GOT3 (cell line): ENCODE measurements around the gene BUD13.
"Not testable (repeated sequence)": the region's sequence is repeated elsewhere in the genome, so short reads cannot be mapped to it uniquely, and the experiment has no call there.

Source experiments
- DNase-seq: peaks from one replicate; lab custom pipeline; 2025; ENCODE audit warnings: mixed read lengths; lab: John Stamatoyannopoulos, UW

BUD13 gene

GRCh38 chr11:116772443-116773202 lies at the start of gene BUD13:
Gene BUD13 (minus strand): TSS chr11:116772987. CDS start chr11:116772964, 23 bp downstream.
- peak; percentile 54 for DNase-seq

DNA sequence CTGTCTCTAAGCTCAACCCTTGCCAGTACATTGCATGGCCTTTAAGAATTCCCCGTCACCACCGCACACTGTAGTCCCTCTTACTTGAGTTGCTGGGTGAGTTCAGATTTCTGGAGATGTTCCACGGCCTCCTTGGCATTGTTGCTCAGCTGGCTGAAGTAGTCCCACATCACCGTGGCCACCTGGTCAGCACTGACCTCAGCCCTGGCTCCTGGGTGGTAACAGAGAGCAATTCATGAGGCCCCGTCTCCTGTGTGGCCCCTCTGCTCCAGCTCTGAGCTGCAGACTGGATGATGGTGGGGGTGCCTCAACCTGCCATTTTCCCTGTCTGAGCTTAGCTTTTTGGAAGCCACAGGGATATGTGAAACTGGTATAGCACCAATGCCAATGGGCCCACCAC lies 49.8 kb upstream of the BUD13 start:
- no peak for DNase-seq

- DNase-seq: no peak
These were observed 48.5 kb upstream of the BUD13 start for GRCh38 chr11:116821050-116821918.

DNA sequence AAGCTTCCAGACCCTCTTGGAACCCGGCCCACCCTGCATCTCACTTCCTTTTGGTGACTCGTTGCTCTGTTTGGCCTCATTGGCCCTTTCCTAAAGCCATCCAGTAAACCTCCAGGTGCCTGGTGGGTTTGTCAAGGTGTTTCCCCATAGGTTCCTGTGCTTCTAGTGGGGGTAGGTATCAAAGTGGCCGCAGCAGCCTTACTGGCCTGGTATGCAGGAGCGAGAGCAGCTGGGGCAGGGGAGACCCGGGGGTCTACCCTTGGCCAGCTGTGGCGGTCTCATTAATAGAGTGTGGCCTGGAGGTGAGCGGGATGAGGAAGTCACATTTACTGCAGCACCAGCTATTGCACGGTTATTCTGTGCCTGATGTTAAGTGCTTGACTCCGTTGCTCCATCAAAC lies 46.3 kb upstream of the BUD13 start:
- DNase-seq: no peak

DNA sequence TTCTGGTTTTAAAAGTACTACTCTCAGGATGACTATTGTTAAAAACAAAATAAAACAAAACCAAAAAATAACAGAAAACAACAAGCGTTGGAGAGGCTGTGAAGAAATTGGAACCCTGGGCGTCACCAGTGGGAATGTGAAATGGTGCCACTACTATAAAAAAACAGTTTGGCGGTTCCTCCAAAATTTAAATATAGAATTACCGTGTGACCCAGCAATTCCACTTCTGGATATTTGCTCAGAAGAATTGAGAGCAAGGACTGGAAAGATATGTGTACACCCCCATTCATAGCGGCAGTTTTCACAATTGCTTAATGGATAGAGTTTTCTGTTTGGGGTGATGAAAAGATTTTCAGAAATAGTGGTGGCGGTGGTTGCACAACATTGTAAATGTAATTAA lies 41.7 kb upstream of the BUD13 start:
- DNase-seq: no peak

DNA sequence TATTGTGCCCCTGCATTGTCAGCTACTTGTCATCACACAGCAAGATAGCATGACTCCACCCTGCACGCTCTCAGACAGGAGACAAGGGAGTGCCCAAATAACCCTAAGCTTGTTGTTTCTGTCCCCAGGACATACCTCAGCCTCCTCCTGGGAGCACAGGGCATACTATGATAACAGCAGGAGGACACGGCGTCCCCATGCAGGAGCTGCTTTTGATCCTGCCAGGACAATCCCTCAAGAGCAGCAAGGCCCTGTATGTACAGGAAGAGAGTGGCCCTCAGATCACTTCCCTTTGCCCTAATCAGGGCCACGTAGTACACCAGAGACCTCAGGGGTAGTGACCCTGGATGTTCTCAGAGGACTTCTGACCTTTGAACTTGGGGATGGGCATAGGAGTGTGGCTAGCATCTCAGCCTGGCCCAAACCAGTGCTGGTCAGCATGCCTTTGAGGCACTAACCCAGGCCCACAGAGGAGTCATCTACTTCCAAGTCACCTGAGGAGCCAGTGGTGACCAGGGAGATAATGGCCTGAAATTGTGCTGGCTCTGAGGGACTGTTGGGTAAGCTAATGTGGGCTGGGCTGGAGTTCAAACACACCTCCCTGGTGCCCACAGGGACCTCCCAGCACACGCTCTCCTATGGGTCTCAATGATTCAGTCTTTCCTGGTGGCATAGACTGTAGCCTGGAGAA lies 41.1 kb upstream of the BUD13 start:
- DNase-seq: no peak

- no peak for DNase-seq
These were observed 40.4 kb upstream of the BUD13 start for GRCh38 chr11:116813170-116813569.

DNA sequence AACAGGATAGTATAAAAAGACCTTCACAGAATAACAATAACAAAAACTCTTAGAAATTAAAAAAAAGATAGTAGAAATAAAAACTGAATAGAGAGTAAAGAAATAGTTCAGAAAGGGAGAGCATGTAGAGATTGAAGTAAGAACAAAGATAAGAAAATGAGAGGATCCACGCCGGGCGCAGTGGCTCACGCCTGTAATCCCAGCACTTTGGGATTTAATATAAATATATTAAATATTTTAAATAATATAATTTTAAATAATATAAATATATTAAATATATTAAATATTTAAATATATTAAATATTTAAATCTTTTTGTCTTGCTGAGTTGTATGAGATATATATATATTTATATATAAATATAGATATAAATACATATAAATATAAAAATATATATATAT lies 39.3 kb upstream of the BUD13 start:
- no peak for DNase-seq

DNA sequence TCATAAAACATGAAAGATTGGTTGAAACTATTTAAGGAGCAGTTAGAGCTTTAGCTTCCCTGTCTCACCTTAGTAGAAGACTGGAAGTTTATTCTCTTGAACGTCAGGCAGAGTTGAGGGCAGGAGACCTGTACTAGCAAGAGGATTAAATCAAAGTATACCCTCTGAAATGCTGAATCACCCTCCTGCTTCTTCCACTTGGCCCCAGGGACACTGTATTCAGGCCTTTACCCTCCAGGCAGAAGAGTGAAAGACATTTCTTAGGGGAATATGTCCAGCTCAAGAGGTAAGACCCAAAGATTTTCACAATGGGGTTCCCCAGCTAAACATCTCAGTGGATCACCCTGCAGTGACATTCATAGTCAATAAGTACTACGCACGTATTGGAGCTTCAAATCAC lies 38.4 kb upstream of the BUD13 start:
- no peak for DNase-seq

DNA sequence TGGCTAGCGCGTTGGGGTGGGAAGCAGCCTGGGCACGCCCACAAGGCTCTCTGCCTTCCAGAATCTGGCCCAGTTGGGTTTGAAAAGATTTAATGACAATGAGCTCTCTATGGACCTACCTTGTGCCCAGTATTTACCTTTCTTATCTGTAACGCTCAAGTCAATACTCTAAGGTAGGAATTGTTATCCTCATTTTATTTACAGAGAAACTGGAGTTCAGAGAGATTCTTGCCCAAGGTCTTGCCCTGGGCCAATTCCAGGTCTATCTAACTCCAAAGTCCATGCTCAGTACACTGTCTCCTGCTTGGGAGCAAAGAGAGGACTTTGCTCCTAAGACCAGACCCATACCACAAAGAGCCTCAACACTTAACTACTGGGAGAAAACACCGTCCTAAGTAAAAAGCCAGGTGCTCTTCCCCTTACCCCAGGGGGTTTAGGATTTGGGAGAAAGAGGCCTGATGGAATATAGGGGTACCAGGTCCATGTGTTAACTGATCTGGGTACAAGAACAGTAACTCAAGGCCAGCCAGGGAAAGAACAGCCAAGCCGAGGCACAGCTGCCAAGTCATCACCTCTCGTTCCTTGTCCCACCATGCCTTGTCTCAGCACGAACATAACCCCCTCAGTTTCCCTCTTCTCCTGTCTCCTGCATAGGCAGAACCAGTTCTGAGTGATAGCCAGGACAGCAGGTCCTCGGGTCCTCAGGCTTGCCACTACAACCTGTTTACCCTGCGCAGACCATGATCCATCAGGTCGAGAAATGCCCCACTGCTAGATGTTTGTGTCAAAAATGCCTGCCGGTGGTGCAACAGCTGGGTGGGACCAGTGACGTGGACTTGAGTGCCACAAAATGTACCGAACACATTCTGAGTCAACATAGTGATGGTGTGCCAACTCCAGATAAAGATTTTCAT lies 35.7 kb upstream of the BUD13 start:
- no peak for DNase-seq

GRCh38 chr11:116807601-116808261 lies 34.9 kb upstream of the BUD13 start:
- no peak for DNase-seq

- DNase-seq: no peak
These were observed 31.2 kb upstream of the BUD13 start for GRCh38 chr11:116804001-116804400.

DNA sequence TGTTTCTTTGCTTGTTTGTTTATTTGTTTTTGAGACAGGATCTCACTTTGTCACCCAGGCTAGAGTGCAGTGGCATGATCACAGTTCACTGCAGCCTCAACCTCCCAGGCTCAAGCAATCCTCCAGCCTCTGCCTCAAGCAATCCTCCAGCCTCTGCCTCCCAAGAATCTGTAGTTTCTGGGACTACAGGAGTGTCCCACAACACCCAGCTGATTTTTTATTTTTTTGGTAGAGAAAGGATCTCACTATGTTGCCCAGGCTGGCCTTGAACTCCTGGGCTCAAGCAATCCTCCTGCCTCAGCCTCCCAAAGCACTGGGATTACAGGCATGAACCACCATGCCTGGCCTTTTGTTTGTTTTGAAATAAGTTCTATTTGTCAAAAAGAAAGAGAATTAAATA lies 28.9 kb upstream of the BUD13 start:
- not testable (repeated sequence) for DNase-seq

GRCh38 chr11:116800610-116801009 lies 27.8 kb upstream of the BUD13 start:
- DNase-seq: no peak

DNA sequence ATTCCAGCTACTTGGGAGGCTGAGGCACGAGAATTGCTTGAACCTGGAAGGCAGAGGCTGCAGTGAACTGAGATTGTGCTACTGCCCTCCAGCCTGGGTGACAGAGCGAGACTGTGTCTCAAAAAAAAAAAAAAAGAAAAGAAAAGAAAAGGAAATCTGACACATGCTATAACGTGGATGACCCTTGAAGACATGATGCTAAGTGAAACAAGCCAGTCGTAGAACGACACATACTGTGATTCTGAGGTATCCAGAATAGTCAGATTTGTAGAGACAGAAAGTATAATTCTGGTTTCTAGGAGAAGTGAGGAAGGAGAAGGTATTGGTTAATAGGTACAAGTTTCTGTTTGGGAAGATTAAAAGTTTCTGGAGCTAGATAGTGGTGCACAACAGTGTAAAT lies 25.6 kb upstream of the BUD13 start:
- DNase-seq: no peak

DNA sequence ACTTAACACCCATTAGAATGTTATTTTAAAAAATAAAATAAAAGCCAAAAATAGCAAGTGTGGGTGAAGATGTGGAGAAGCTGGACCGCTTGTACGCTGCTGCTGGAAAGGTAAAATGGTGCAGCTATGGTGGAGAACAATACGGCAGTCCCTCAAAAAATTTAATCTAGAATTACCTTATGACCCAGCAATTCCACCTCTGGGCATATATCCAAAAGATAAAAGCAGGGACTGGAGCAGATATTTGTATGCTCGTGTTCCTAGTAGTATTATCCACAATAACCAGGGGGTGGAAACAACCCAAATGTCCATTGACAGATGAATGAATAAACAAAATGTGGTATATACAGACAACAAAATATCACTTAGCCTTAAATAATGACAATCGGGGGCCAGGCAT lies 25.0 kb upstream of the BUD13 start:
- no peak for DNase-seq

DNA sequence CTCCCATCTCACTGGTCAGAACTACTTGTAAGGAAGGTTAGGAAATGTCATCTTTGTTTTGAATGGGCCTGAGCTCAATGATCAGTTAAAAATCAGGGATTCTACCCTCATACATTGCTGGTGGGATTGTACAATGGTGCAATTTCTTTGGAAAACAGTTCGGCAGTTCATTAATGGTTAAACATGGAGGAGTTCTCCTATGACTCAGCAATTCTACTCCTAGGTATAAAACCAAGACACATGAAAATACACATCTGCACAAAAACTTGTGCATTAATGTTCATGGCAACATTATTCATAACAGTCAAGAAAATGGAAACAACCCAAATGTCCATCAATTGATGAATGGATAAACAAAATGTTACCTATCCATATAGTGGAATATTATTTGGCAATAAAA lies 23.8 kb upstream of the BUD13 start:
- no peak for DNase-seq

DNA sequence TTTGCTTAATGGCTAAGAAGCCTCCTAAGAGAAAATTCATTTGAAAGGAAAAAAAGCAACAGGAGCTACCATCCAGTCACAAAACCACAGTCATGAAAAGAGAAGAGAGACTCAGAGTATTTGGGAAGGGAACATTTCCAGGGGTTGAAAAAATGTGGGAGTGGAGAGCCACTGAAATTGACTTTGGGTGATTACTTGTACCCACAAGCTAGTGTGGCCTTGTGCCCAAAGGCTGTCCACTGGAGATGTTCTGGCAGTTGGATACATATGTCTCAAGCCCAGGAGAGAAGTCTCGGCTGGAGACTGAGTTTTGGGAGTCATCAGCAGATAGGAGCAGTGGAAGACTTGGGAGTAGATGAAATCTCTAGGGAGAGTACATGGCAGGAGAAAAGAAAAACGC lies 22.1 kb upstream of the BUD13 start:
- no peak for DNase-seq

DNA sequence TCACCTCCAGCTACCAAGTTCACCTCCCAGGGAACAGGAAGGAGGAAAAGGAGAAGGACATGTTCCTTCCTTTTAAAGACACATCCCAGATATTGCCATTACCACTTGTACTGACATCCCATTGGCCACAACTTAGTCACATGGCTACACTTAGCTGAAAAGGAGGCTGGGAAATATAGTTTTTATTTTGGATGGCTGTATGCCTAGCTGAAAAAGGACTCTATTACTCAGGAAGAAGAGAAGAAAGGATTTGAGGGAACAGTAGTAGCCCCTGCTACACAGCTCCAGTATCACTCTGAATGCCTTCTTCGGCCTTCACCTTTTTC lies 20.9 kb upstream of the BUD13 start:
- DNase-seq: no peak

GRCh38 chr11:116792869-116793771 lies 20.3 kb upstream of the BUD13 start:
- no peak for DNase-seq
